ENCODE measurements around the gene RABIF.

RABIF gene

DNA sequence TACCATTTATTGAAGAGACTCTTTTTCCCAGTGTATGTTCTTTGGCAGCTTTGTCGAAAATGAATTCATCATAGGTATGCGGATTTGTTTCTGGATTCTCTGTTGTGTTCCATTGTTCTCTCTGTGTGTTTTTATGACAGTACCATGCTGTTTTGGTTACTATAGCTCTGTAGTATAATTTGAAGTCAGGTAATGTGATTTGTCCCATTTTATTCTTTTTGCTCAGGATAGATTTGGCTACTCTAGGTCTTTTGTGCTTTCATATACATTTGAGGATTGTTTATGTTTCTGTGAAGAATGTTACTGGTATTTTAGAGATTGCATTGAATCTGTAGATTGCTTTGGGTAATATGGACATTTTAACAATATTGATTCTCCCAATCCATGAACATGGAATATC is 43.5 kb upstream of the RABIF start:
- no peak overlapping the region for H3K4me3 ChIP-seq (IDR thresholded peaks at IDR 0.05; ENCODE audit: insufficient read depth, low read depth, low read length)
- TF ChIP-seq, protein P1, sequence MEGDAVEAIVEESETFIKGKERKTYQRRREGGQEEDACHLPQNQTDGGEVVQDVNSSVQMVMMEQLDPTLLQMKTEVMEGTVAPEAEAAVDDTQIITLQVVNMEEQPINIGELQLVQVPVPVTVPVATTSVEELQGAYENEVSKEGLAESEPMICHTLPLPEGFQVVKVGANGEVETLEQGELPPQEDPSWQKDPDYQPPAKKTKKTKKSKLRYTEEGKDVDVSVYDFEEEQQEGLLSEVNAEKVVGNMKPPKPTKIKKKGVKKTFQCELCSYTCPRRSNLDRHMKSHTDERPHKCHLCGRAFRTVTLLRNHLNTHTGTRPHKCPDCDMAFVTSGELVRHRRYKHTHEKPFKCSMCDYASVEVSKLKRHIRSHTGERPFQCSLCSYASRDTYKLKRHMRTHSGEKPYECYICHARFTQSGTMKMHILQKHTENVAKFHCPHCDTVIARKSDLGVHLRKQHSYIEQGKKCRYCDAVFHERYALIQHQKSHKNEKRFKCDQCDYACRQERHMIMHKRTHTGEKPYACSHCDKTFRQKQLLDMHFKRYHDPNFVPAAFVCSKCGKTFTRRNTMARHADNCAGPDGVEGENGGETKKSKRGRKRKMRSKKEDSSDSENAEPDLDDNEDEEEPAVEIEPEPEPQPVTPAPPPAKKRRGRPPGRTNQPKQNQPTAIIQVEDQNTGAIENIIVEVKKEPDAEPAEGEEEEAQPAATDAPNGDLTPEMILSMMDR (conservative IDR thresholded peaks at IDR 0.05; ENCODE audit: low read depth, low read length), result no peak
- no peak overlapping the region for H3K27ac ChIP-seq
- H3K27me3 ChIP-seq (ENCODE audit: insufficient read depth, low read depth), result no peaks in the 10 kb centered on the region
- no peak overlapping the region for H3K9ac ChIP-seq
- no peaks in the 10 kb centered on the region for H3K4me1 ChIP-seq (ENCODE audit: low read depth, poor library complexity, severe bottlenecking)
- H2AFZ ChIP-seq (ENCODE audit: low read depth), result no peak overlapping the region
- no peaks in the 10 kb centered on the region for H3K36me3 ChIP-seq (ENCODE audit: insufficient read depth)
- no peak overlapping the region for H3K4me2 ChIP-seq
- H4K20me1 ChIP-seq (ENCODE audit: insufficient read depth), result no peaks in the 10 kb centered on the region
- H3K79me2 ChIP-seq (ENCODE audit: insufficient read depth, low read depth), result no peaks in the 10 kb centered on the region

DNA sequence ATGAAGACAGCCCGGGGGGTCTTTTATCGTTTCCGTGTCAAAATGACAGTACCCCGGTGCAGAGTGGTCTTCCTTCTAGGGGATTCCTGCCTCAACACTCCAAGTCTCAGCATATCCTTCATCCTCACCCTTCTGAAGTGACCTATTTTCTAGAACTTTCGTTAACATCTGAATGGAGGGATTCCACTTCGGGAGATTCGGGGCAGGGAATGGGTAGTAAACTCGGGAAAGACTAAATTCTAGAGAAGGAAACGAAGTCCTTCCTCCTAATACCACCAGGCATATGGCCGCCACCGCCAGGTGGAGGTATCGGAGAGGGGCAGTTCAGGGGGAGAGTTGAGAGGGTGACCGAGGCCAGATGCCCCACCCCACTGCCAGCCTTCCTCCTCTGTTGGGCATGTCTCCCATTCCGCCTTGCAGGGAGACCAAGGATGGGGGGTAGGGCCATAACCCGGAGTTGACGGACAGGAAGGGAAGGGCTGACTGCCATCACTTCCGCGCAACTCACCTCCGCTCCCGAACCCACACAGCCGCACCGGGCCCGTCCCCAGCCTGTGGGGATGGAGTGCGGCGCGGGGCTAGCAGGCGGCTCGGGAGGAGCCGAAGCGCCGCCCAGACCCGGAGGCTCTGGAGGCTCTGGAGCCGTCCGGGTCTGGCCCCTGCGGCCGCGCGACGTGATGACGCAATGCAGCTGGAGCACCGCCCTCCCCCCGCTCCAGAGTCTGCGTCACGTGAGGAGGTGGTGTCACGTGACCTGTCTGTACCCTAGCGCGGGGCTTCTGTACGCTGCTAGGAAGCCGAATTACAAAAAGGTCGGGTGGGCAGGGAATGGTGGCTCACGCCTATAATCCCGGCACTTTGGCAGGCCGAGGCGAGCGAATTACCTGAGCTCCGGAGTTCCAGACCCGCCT is 37.9 kb upstream of the RABIF start, which contains the start of gene KLHL12:
TSS of gene KLHL12 (minus strand) at position 654 of the 911 bp plus-strand sequence. CDS start 2,072 bp downstream, outside the sequence.
- peak within 1 kb of the TSS; percentile 75 for H3K27ac ChIP-seq
- peaks cover 35% of the 10 kb centered on the region for H3K79me2 ChIP-seq (ENCODE audit: insufficient read depth, low read depth)
- TF ChIP-seq, protein P1 (conservative IDR thresholded peaks at IDR 0.05; ENCODE audit: low read depth, low read length), result peak; percentile 75
- peak within 1 kb of the TSS; percentile 81 for H3K9ac ChIP-seq
- H3K36me3 ChIP-seq (ENCODE audit: insufficient read depth), result no peaks in the 10 kb centered on the region
- peak within 1 kb of the TSS; percentile 81 for H2AFZ ChIP-seq (ENCODE audit: low read depth)
- no peaks in the 10 kb centered on the region for H4K20me1 ChIP-seq (ENCODE audit: insufficient read depth)
- H3K27me3 ChIP-seq (ENCODE audit: insufficient read depth, low read depth), result no peaks in the 10 kb centered on the region
- H3K4me1 ChIP-seq (ENCODE audit: low read depth, poor library complexity, severe bottlenecking), result peaks cover 43% of the 10 kb centered on the region
- H3K4me3 ChIP-seq (IDR thresholded peaks at IDR 0.05; ENCODE audit: insufficient read depth, low read depth, low read length), result peak within 1 kb of the TSS; percentile 94
- H3K4me2 ChIP-seq, result peak within 1 kb of the TSS; percentile 79

DNA sequence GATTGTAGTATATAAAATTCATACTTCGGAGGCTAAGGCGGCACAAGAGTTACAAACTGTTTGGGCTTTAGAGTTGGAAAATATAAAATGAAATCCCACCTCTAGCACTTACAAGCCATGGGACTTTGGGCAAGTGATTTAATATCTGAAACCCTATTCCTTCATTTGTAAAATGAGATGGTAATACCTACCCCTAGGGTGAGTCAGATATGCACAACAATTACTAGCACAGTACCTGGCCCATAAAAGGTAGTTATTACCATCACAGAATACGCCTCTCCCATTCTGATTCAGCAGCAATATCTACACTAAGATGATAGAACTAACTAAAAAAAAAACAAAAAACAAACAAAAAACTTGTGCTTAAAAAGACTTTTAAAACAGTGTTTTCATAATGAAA is 34.6 kb upstream of the RABIF start:
- TF ChIP-seq, protein P1 (conservative IDR thresholded peaks at IDR 0.05; ENCODE audit: low read depth, low read length), result no peak
- 0 out of 2 replicates have a peak overlapping the region, but pooled peaks have one; percentile 1 for H3K4me2 ChIP-seq

DNA sequence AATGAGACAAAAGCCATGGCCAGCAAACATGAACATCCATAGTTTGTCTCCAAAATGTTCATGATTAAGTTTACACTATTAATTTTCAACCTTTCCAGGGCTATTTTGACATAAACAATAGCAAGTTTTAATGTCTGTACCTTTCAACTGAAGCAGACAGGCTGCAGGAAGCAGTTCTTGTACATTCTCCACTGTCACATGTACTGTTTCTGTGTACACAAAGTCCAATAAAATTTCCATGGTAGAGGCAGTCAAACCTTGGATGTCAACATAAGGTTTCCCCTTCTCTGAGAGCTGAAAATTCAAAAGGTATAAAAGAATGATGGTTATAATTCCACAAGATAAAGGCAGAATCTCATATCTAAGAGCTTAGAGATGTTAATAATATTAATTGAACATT is 30.7 kb upstream of the RABIF start:
- Histone ChIP-seq H3K4me2 (peak overlapping the region; percentile 1; the same call in 1 of the 2 replicates), H3K27ac (peak overlapping the region; percentile 86; the same call in 1 of the 2 replicates), H3K4me3 (IDR thresholded peaks at IDR 0.05; ENCODE audit: insufficient read depth, low read depth, low read length) (no peak overlapping the region), H4K20me1 (ENCODE audit: insufficient read depth) (no peaks in the 10 kb centered on the region), H2AFZ (ENCODE audit: low read depth) (no peak overlapping the region), H3K27me3 (ENCODE audit: insufficient read depth, low read depth) (no peaks in the 10 kb centered on the region), H3K4me1 (ENCODE audit: low read depth, poor library complexity, severe bottlenecking) (peaks cover 92% of the 10 kb centered on the region), H3K79me2 (ENCODE audit: insufficient read depth, low read depth) (peaks cover 44% of the 10 kb centered on the region), H3K9ac (no peak overlapping the region), H3K36me3 (ENCODE audit: insufficient read depth) (peaks cover 29% of the 10 kb centered on the region; the same call in 1 of the 2 replicates)
- TF ChIP-seq, protein P1 (conservative IDR thresholded peaks at IDR 0.05; ENCODE audit: low read depth, low read length), result no peak

More for the DNA sequence above, 34.6 kb upstream of the RABIF start:
- Histone ChIP-seq H3K9ac (no peak overlapping the region), H4K20me1 (ENCODE audit: insufficient read depth) (no peaks in the 10 kb centered on the region), H3K4me1 (ENCODE audit: low read depth, poor library complexity, severe bottlenecking) (peaks cover 71% of the 10 kb centered on the region), H3K27me3 (ENCODE audit: insufficient read depth, low read depth) (no peaks in the 10 kb centered on the region), H3K36me3 (ENCODE audit: insufficient read depth) (peaks cover 9% of the 10 kb centered on the region; the same call in 1 of the 2 replicates), H3K27ac (no peak overlapping the region), H3K4me3 (IDR thresholded peaks at IDR 0.05; ENCODE audit: insufficient read depth, low read depth, low read length) (no peak overlapping the region), H2AFZ (ENCODE audit: low read depth) (no peak overlapping the region), H3K79me2 (ENCODE audit: insufficient read depth, low read depth) (peaks cover 56% of the 10 kb centered on the region)

Data from KMS-11 (cell line).